ENCODE measurements around the gene C3orf22. TPM values are rescaled to one million over a fixed set of nuclear protein-coding genes. Genes with fewer than 3 reads are reported as not detected.

C3orf22 gene
- total RNA-seq, 1 donor from 2014 or later, result 0.38 TPM

GRCh38 chr3:126543457-126544061, 15.2 kb downstream of the C3orf22 start:
- H3K9me3 Mint-ChIP-seq, result no peaks in the 10 kb centered on the region
- H3K4me1 Mint-ChIP-seq, result no peaks in the 10 kb centered on the region
- H3K27me3 Mint-ChIP-seq (ENCODE audit: low read depth), result peaks cover 14% of the 10 kb centered on the region
- H3K36me3 Mint-ChIP-seq, result no peaks in the 10 kb centered on the region
- TF ChIP-seq CTCF (IDR thresholded peaks at IDR 0.05; ENCODE audit: unreplicated experiment), result no peak
- no peak overlapping the region for H3K27ac Mint-ChIP-seq
- no peak overlapping the region for H3K4me3 Mint-ChIP-seq
- DNase-seq (ENCODE audit: low spot score in 2 of 2, unreplicated experiment in 2 of 2), result peak; percentile 11 to 34

- Mint-ChIP-seq H3K27ac (no peak overlapping the region), H3K27me3 (ENCODE audit: low read depth) (peaks cover 8% of the 10 kb centered on the region), H3K4me3 (no peak overlapping the region), H3K36me3 (no peaks in the 10 kb centered on the region), H3K4me1 (no peaks in the 10 kb centered on the region), H3K9me3 (no peaks in the 10 kb centered on the region)
- peak; percentile 16 to 29 for DNase-seq (ENCODE audit: low spot score in 2 of 2, unreplicated experiment in 2 of 2)
- TF ChIP-seq CTCF (IDR thresholded peaks at IDR 0.05; ENCODE audit: unreplicated experiment), result no peak
Observed at GRCh38 chr3:126542340-126543241, 16.1 kb downstream of the C3orf22 start.

- no peaks in the 10 kb centered on the region for H3K36me3 Mint-ChIP-seq
- peak; percentile 18 to 27 for DNase-seq (ENCODE audit: low spot score in 2 of 2, unreplicated experiment in 2 of 2)
- no peak overlapping the region for H3K4me3 Mint-ChIP-seq
- no peak overlapping the region for H3K27ac Mint-ChIP-seq
- TF ChIP-seq CTCF (IDR thresholded peaks at IDR 0.05; ENCODE audit: unreplicated experiment), result no peak
- peaks cover 8% of the 10 kb centered on the region for H3K27me3 Mint-ChIP-seq (ENCODE audit: low read depth)
- H3K9me3 Mint-ChIP-seq, result no peaks in the 10 kb centered on the region
- H3K4me1 Mint-ChIP-seq, result no peaks in the 10 kb centered on the region
Observed at GRCh38 chr3:126541628-126542339, 16.9 kb downstream of the C3orf22 start.

- peak; percentile 7 to 30 for DNase-seq (ENCODE audit: low spot score in 2 of 2, unreplicated experiment in 2 of 2)
- H3K4me1 Mint-ChIP-seq, result no peaks in the 10 kb centered on the region
Observed at GRCh38 chr3:126540951-126541627, 17.6 kb downstream of the C3orf22 start.

More at GRCh38 chr3:126540951-126541627, 17.6 kb downstream of the C3orf22 start:
- Mint-ChIP-seq H3K27me3 (ENCODE audit: low read depth) (peaks cover 10% of the 10 kb centered on the region), H3K27ac (peak overlapping the region; percentile 14), H3K9me3 (no peaks in the 10 kb centered on the region), H3K36me3 (no peaks in the 10 kb centered on the region), H3K4me3 (no peak overlapping the region)
- TF ChIP-seq CTCF (IDR thresholded peaks at IDR 0.05; ENCODE audit: unreplicated experiment), result no peak
